ENCODE measurements around the gene SCARB1. TPM values are rescaled to one million over a fixed set of nuclear protein-coding genes. Genes with fewer than 3 reads are reported as not detected.
A peak's percentile ranks its signal among the peaks of the same experiment; 100 is the strongest.

The SCARB1 gene
- total RNA-seq, 1 donor from 2014 or later, result 4.3 TPM

- Histone ChIP-seq H3K27me3 (no peaks in the 10 kb centered on the region), H3K36me3 (no peaks in the 10 kb centered on the region), H3K9ac (no peak overlapping the region), H3K4me3 (no peak overlapping the region), H3F3A (ENCODE audit: low read depth) (no peaks in the 10 kb centered on the region), H2AFZ (replicated peaks) (no peak overlapping the region), H3K4me1 (no peaks in the 10 kb centered on the region), H3K9me3 (ENCODE audit: low read depth) (no peaks in the 10 kb centered on the region), H3K79me2 (ENCODE audit: low read depth) (no peaks in the 10 kb centered on the region), H3K4me2 (no peak overlapping the region), H4K20me1 (ENCODE audit: low read depth) (no peaks in the 10 kb centered on the region), H3K27ac (no peak overlapping the region)
- no peak overlapping the region for H3K4me3 Mint-ChIP-seq
- H3K36me3 Mint-ChIP-seq, result no peaks in the 10 kb centered on the region
- TF ChIP-seq CTCF (IDR thresholded peaks at IDR 0.05), result no peak
- TF ChIP-seq EZH2 (IDR thresholded peaks at IDR 0.05), result no peak
- no peak for TF ChIP-seq EZH2phosphoT487 (IDR thresholded peaks at IDR 0.05)
- no peak overlapping the region for H3K27ac Mint-ChIP-seq
- H3K27me3 Mint-ChIP-seq (ENCODE audit: insufficient read depth, low read depth), result peaks cover 7% of the 10 kb centered on the region
- peaks cover 3% of the 10 kb centered on the region for H3K4me1 Mint-ChIP-seq
- H3K9me3 Mint-ChIP-seq, result no peaks in the 10 kb centered on the region
- DNase-seq (ENCODE audit: low spot score), result no peak
Observed at GRCh38 chr12:124898923-124899294, 35.2 kb upstream of the SCARB1 start.

- peaks cover 7% of the 10 kb centered on the region for H3K27me3 Mint-ChIP-seq (ENCODE audit: insufficient read depth, low read depth)
- H3K4me3 ChIP-seq, result no peak overlapping the region
- H3K27ac Mint-ChIP-seq, result no peak overlapping the region
- peak; percentile 52 for TF ChIP-seq CTCF (IDR thresholded peaks at IDR 0.05)
- no peak for TF ChIP-seq EZH2phosphoT487 (IDR thresholded peaks at IDR 0.05)
- no peak overlapping the region for H3K9ac ChIP-seq
- no peaks in the 10 kb centered on the region for H3F3A ChIP-seq (ENCODE audit: low read depth)
- no peaks in the 10 kb centered on the region for H3K36me3 ChIP-seq
- DNase-seq (ENCODE audit: low spot score), result peak; percentile 45
- no peaks in the 10 kb centered on the region for H3K36me3 Mint-ChIP-seq
- H3K4me3 Mint-ChIP-seq, result no peak overlapping the region
- H3K4me2 ChIP-seq, result no peak overlapping the region
- H3K4me1 Mint-ChIP-seq, result peaks cover 3% of the 10 kb centered on the region
- no peaks in the 10 kb centered on the region for H4K20me1 ChIP-seq (ENCODE audit: low read depth)
- H3K9me3 Mint-ChIP-seq, result no peaks in the 10 kb centered on the region
- no peaks in the 10 kb centered on the region for H3K9me3 ChIP-seq (ENCODE audit: low read depth)
- H3K27ac ChIP-seq, result no peak overlapping the region
- H2AFZ ChIP-seq (replicated peaks), result no peak overlapping the region
- H3K79me2 ChIP-seq (ENCODE audit: low read depth), result no peaks in the 10 kb centered on the region
- H3K27me3 ChIP-seq, result no peaks in the 10 kb centered on the region
- H3K4me1 ChIP-seq, result no peaks in the 10 kb centered on the region
Observed at GRCh38 chr12:124898200-124898922, 34.7 kb upstream of the SCARB1 start.

- TF ChIP-seq EZH2 (IDR thresholded peaks at IDR 0.05) (no peak), CTCF (IDR thresholded peaks at IDR 0.05) (no peak), EZH2phosphoT487 (IDR thresholded peaks at IDR 0.05) (no peak)
- no peak overlapping the region for H3K27ac Mint-ChIP-seq
Observed at GRCh38 chr12:124896461-124896860, 32.8 kb upstream of the SCARB1 start.

More at GRCh38 chr12:124896461-124896860, 32.8 kb upstream of the SCARB1 start:
- Mint-ChIP-seq H3K9me3 (no peaks in the 10 kb centered on the region), H3K36me3 (no peaks in the 10 kb centered on the region), H3K27me3 (ENCODE audit: insufficient read depth, low read depth) (peaks cover 5% of the 10 kb centered on the region), H3K4me3 (no peak overlapping the region), H3K4me1 (peaks cover 3% of the 10 kb centered on the region)
- H2AFZ ChIP-seq (replicated peaks), result no peak overlapping the region
- no peak overlapping the region for H3K4me3 ChIP-seq
- H3K4me2 ChIP-seq, result no peak overlapping the region
- no peaks in the 10 kb centered on the region for H4K20me1 ChIP-seq (ENCODE audit: low read depth)
- no peaks in the 10 kb centered on the region for H3K9me3 ChIP-seq (ENCODE audit: low read depth)
- no peaks in the 10 kb centered on the region for H3K79me2 ChIP-seq (ENCODE audit: low read depth)
- no peak overlapping the region for H3K9ac ChIP-seq
- no peak overlapping the region for H3K27ac ChIP-seq
- H3F3A ChIP-seq (ENCODE audit: low read depth), result no peaks in the 10 kb centered on the region
- H3K36me3 ChIP-seq, result no peaks in the 10 kb centered on the region
- H3K27me3 ChIP-seq, result no peaks in the 10 kb centered on the region
- no peaks in the 10 kb centered on the region for H3K4me1 ChIP-seq
- no peak for DNase-seq (ENCODE audit: low spot score)

All from neural progenitor cell (in vitro differentiated cells).